SK-N-SH (cell line): Measurements from ENCODE around the gene PARD3B. TPM values are rescaled to one million over a fixed set of nuclear protein-coding genes. Genes with fewer than 3 reads are reported as not detected.
A peak's percentile ranks its signal among the peaks of the same experiment; 100 is the strongest.

Source experiments
- CTCF ChIA-PET: fragments of 300-600, 350-600 bp; formaldehyde crosslinking; extraction: SDS; loops from one replicate; lab custom pipeline; 2021; lab: Yijun Ruan, JAX
- POLR2A ChIA-PET: fragments of 350-600 bp; sonication (Branson Sonifier 250); formaldehyde crosslinking; extraction: SDS; loops from one replicate; lab custom pipeline; 2020; ENCODE audit warnings: antibody characterized with exemption, inconsistent platforms; lab: Yijun Ruan, JAX
- DNase-seq: peaks from one replicate; pipeline ENCODE4 v3.0.0; 2012
- H2AFZ ChIP-seq: fragments of 200-600 bp; sonication (generic); 2 replicates; pipeline ENCODE4 v1.8.1; 2016; ENCODE audit warnings: antibody characterized with exemption, mild to moderate bottlenecking, low read depth
- H3F3A ChIP-seq: fragments of 200-600 bp; sonication (generic); replicated peaks from 2 replicates; pipeline ENCODE3; 2016; ENCODE audit warnings: antibody characterized with exemption, mild to moderate bottlenecking; ENCODE audit not compliant: insufficient read depth
- H3K27ac ChIP-seq, 2 experiments: fragments of 200-500 bp in 1 of 2; fragments of 200-600 bp in 1 of 2; sonication (Bioruptor generic) in 1 of 2; sonication (generic), shearing (Covaris generic) in 1 of 2; 2 replicates each; pipeline versions ENCODE4 v1.5.1 to v1.6.1; 2014 to 2016; ENCODE audit warnings: low read depth in 2 of 2, inconsistent platforms in 1 of 2, low read length in 1 of 2, mild to moderate bottlenecking in 1 of 2, mixed read lengths in 1 of 2
- H3K27me3 ChIP-seq: fragments of 200-600 bp; sonication (generic), shearing (Covaris generic); 2 replicates; pipeline ENCODE4 v1.6.1; 2016; ENCODE audit warnings: mixed run types; ENCODE audit not compliant: insufficient read depth
- H3K36me3 ChIP-seq, 2 experiments: fragments of 200-500 bp in 1 of 2; fragments of 200-600 bp in 1 of 2; sonication (Bioruptor generic) in 1 of 2; sonication (generic) in 1 of 2; replicated peaks in 1 of 2; 2 replicates each; pipeline versions ENCODE3 to v1.5.1; 2014 to 2016; ENCODE audit warnings: low read length in 1 of 2, mild to moderate bottlenecking in 1 of 2; ENCODE audit not compliant: insufficient read depth in 2 of 2, control insufficient read depth in 1 of 2
- H3K4me1 ChIP-seq, 2 experiments: fragments of 200-500 bp in 1 of 2; fragments of 200-600 bp in 1 of 2; sonication (Bioruptor generic) in 1 of 2; sonication (generic), shearing (Covaris generic) in 1 of 2; 2 replicates each; pipeline versions ENCODE4 v1.5.1 to v1.6.1; 2014 to 2016; ENCODE audit warnings: low read depth in 1 of 2, low read length in 1 of 2, mixed run types in 1 of 2; ENCODE audit not compliant: insufficient read depth in 2 of 2, control insufficient read depth in 1 of 2
- H3K4me2 ChIP-seq: fragments of 200-600 bp; sonication (generic), shearing (Covaris generic); 2 replicates; pipeline ENCODE4 v1.6.1; 2017; ENCODE audit warnings: mixed run types
- H3K4me3 ChIP-seq, 2 experiments: fragments of 200-500 bp in 1 of 2; fragments of 200-600 bp in 1 of 2; sonication (Bioruptor generic) in 1 of 2; sonication (generic), shearing (Covaris generic) in 1 of 2; 2 replicates each; pipeline versions ENCODE4 v1.5.1 to v1.8.1; 2014 to 2016; ENCODE audit warnings: low read depth in 2 of 2, inconsistent platforms in 1 of 2, low read length in 1 of 2, mild to moderate bottlenecking in 1 of 2, mixed read lengths in 1 of 2, moderate library complexity in 1 of 2
- H3K79me2 ChIP-seq: fragments of 200-600 bp; sonication (generic); 2 replicates; pipeline ENCODE4 v1.8.1; 2017; ENCODE audit warnings: mild to moderate bottlenecking; ENCODE audit not compliant: insufficient read depth
- H3K9ac ChIP-seq: fragments of 200-600 bp; sonication (generic); 2 replicates; pipeline ENCODE4 v1.6.1; 2017; ENCODE audit warnings: mixed run types
- H3K9me2 ChIP-seq: fragments of 200-600 bp; sonication (generic); 2 replicates; pipeline ENCODE4 v1.6.1; 2017; ENCODE audit warnings: mixed run types
- H3K9me3 ChIP-seq: fragments of 200-600 bp; sonication (generic); 2 replicates; pipeline ENCODE4 v1.6.1; 2017; ENCODE audit warnings: mixed run types, mild to moderate bottlenecking, moderate library complexity
- H4K20me1 ChIP-seq: fragments of 200-600 bp; sonication (generic); 2 replicates; pipeline ENCODE4 v1.6.1; 2017; ENCODE audit warnings: mild to moderate bottlenecking, mixed run types; ENCODE audit not compliant: insufficient read depth
- CHD2 ChIP-seq: fragments of 150-350 bp; IDR thresholded peaks from 2 replicates; pipeline ENCODE4 v1.6.1; 2018; ENCODE audit warnings: low read length; ENCODE audit not compliant: partially characterized antibody
- ELF1 ChIP-seq: IDR thresholded peaks from 2 replicates; pipeline ENCODE4 v1.4.0; 2012
- EP300 ChIP-seq, 2 experiments: IDR thresholded peaks; 2 replicates each; pipeline versions ENCODE4 v1.4.0 to v1.6.1; 2012; ENCODE audit warnings: borderline replicate concordance in 1 of 2, low read depth in 1 of 2, low read length in 1 of 2
- EZH2phosphoT487 ChIP-seq: fragments of 200-600 bp; sonication (generic); IDR thresholded peaks from 2 replicates; pipeline ENCODE4 v1.6.1; 2017; ENCODE audit warnings: low read depth, mixed run types, mild to moderate bottlenecking, antibody characterized with exemption, moderate library complexity, borderline replicate concordance
- FOXJ3 ChIP-seq: sonication (generic); formaldehyde crosslinking; IDR thresholded peaks from 2 replicates; pipeline ENCODE4 v1.5.1; 2020; ENCODE audit warnings: mild to moderate bottlenecking, missing genetic modification reagents
- FOXM1 ChIP-seq: IDR thresholded peaks from 2 replicates; pipeline ENCODE4 v1.4.0; 2012; ENCODE audit warnings: low read depth, mild to moderate bottlenecking
- GABPA ChIP-seq: IDR thresholded peaks from 2 replicates; pipeline ENCODE4 v1.4.0; 2012; ENCODE audit warnings: low read depth, mild to moderate bottlenecking
- GATA2 ChIP-seq: sonication (generic); formaldehyde crosslinking; IDR thresholded peaks from 2 replicates; pipeline ENCODE4 v1.5.0; 2020; ENCODE audit warnings: mild to moderate bottlenecking, missing genetic modification reagents
- JUND ChIP-seq: IDR thresholded peaks from 2 replicates; pipeline ENCODE4 v1.4.0; 2012
- NRF1 ChIP-seq: IDR thresholded peaks from 2 replicates; pipeline ENCODE4 v1.6.1; 2012; ENCODE audit warnings: low read depth, mild to moderate bottlenecking, low read length
- POLR2AphosphoS5 ChIP-seq: IDR thresholded peaks from 2 replicates; pipeline ENCODE4 v1.6.1; 2012; ENCODE audit warnings: low read depth, low read length
- RAD21 ChIP-seq: IDR thresholded peaks from 2 replicates; pipeline ENCODE4 v1.6.1; 2012; ENCODE audit warnings: mild to moderate bottlenecking, low read length
- RCOR1 ChIP-seq: fragments of 150-350 bp; IDR thresholded peaks from 2 replicates; pipeline ENCODE4 v1.6.1; 2017; ENCODE audit warnings: antibody characterized with exemption, low read length
- RXRA ChIP-seq: IDR thresholded peaks from 2 replicates; pipeline ENCODE4 v1.4.0; 2012; ENCODE audit warnings: low read depth, mild to moderate bottlenecking, borderline replicate concordance
- TEAD4 ChIP-seq: IDR thresholded peaks from 2 replicates; pipeline ENCODE4 v1.4.0; 2012; ENCODE audit warnings: mild to moderate bottlenecking, borderline replicate concordance; ENCODE audit not compliant: insufficient read depth
- YY1 ChIP-seq: IDR thresholded peaks from 2 replicates; pipeline ENCODE4 v1.4.0; 2012; ENCODE audit warnings: low read depth, mild to moderate bottlenecking
- WGBS: methylation state at CpG from one replicate; pipeline ENCODE4 v1.1.6; 2017; ENCODE audit warnings: low lambda C conversion rate; 5-methylcytosine and 5-hydroxymethylcytosine counted together
- polyA plus RNA-seq, 3 experiments: library from polyadenylated mRNA; depleted of rRNA; stranded (reverse); fragments of >200 nt; gene quantifications; 2 replicates each; pipeline ENCODE4 v1.2.3, GENCODE V29; 2012
- TF ChIP-seq, protein P1 (sequence below): IDR thresholded peaks from 2 replicates; pipeline ENCODE4 v1.4.0; 2012; ENCODE audit warnings: low read depth, borderline replicate concordance
- TF ChIP-seq, protein P2 (sequence below): fragments of 150-350 bp; IDR thresholded peaks from 2 replicates; pipeline ENCODE4 v1.6.1; 2017; ENCODE audit warnings: antibody characterized with exemption, low read length, low read depth, borderline replicate concordance
- TF ChIP-seq, protein P3 (sequence below): IDR thresholded peaks from 2 replicates; pipeline ENCODE4; 2012
- TF ChIP-seq, protein P4 (sequence below): IDR thresholded peaks from 2 replicates; pipeline ENCODE4 v1.4.0; 2012; ENCODE audit warnings: low read depth, borderline replicate concordance

PARD3B gene
- polyA plus RNA-seq, 1 of the 3 experiments (the other 2 are of a cell fraction): 0.87 TPM

DNA sequence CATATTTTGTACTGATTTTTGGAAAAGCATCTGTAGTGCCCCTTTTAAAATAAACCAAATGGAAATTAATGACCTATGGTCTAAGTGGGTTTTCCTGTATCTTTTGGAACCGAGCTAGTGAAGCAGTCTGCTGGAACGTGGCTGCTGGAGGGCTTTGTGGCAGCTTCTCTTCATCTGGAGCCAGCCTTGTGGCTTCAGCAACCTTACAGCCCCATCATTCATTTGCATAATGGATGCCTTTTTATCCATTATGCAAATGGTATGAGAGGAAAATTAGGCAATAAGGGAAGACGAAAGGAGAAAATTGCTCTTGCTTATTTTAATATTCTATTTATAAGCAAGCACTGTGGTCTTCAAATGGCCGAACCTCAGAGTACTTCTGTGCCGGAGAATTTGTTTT is 421.0 kb downstream of the PARD3B start:
- DNase-seq: no peak
- 88% methylated on average over 5 of the region's 5 CpGs for WGBS
- CTCF ChIA-PET: interaction anchor here (0.6 to 2.1 kb wide), 3 partner anchors 20 to 651 kb away, joined by 3 to 4 read pairs (median 4); no protein-coding TSS in a partner anchor
- H3K4me2 ChIP-seq: no peak overlapping the region
- no peak overlapping the region for H3K4me3 ChIP-seq
- no peak overlapping the region for H2AFZ ChIP-seq
- peak overlapping the region in 1 of 2 experiments; percentile 85; a peak in 2 of 4 replicates for H3K27ac ChIP-seq
- H3K9me2 ChIP-seq: no peaks in the 10 kb centered on the region
- POLR2A ChIA-PET: no interaction called here
- H3F3A ChIP-seq: peaks cover 3% of the 10 kb centered on the region
- no peaks in the 10 kb centered on the region for H3K27me3 ChIP-seq
- peaks cover 0 to 14% of the 10 kb centered on the region in 2 experiments; a peak in 2 of 4 replicates for H3K4me1 ChIP-seq
- H3K9ac ChIP-seq: no peak overlapping the region
- H3K9me3 ChIP-seq: no peaks in the 10 kb centered on the region
- H4K20me1 ChIP-seq: no peaks in the 10 kb centered on the region
- no peaks in the 10 kb centered on the region for H3K36me3 ChIP-seq
- no peaks in the 10 kb centered on the region for H3K79me2 ChIP-seq
- TF ChIP-seq FOXJ3 (CRISPR knock-in tag) (no peak), RCOR1 (no peak), RXRA (no peak), RAD21 (no peak), YY1 (no peak), EZH2phosphoT487 (no peak), TEAD4 (no peak), ELF1 (no peak), GATA2 (CRISPR knock-in tag) (no peak)
- TF ChIP-seq, protein P1, sequence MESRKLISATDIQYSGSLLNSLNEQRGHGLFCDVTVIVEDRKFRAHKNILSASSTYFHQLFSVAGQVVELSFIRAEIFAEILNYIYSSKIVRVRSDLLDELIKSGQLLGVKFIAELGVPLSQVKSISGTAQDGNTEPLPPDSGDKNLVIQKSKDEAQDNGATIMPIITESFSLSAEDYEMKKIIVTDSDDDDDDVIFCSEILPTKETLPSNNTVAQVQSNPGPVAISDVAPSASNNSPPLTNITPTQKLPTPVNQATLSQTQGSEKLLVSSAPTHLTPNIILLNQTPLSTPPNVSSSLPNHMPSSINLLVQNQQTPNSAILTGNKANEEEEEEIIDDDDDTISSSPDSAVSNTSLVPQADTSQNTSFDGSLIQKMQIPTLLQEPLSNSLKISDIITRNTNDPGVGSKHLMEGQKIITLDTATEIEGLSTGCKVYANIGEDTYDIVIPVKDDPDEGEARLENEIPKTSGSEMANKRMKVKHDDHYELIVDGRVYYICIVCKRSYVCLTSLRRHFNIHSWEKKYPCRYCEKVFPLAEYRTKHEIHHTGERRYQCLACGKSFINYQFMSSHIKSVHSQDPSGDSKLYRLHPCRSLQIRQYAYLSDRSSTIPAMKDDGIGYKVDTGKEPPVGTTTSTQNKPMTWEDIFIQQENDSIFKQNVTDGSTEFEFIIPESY: no peak

DNA sequence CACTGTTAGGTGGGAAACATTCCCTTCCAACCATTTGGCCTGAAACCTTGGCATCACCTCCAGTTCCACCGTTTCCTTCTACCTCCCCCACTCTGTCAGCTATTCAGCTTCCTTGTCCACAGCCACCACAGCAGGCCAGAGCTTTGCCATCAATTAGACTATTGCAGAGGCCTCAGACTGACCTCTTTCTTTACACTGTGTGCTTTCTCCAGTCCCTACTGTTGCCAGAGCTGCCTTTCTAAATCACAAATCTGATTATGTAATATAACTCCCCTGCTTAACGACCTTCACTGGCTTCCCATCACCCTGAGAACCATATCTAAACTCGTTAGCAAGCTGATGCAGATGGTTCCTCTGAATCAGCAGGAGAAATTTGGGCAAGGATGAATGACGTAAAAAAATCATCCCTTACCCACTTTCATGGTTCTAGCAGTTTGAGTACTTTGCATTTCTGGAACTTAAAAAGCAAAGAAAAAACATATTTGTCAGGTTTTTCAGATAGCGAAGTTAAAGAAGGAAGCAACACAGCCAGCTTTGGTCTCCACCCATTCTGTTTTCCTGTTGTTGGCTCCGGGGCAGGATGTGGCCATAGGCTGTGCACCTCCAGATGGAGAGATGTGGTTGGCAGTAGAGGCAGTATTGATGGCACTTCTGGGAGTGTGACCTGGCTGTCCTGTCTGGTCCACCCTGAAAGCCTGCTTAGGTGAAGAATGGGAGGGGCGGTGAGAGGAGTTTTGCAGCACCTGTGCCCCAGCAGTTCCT is 422.1 kb downstream of the PARD3B start:
- peaks cover 3% of the 10 kb centered on the region for H3F3A ChIP-seq
- H3K9me3 ChIP-seq: no peaks in the 10 kb centered on the region
- H3K27ac ChIP-seq: peak overlapping the region in 1 of 2 experiments; percentile 85; a peak in 2 of 4 replicates
- DNase-seq: peak; percentile 23
- no peak overlapping the region for H2AFZ ChIP-seq
- no peak overlapping the region for H3K9ac ChIP-seq
- no peaks in the 10 kb centered on the region for H3K9me2 ChIP-seq
- no peaks in the 10 kb centered on the region for H3K79me2 ChIP-seq
- no peak overlapping the region for H3K4me3 ChIP-seq
- H4K20me1 ChIP-seq: no peaks in the 10 kb centered on the region
- peaks cover 0 to 14% of the 10 kb centered on the region in 2 experiments; a peak in 2 of 4 replicates for H3K4me1 ChIP-seq
- H3K36me3 ChIP-seq: no peaks in the 10 kb centered on the region
- H3K4me2 ChIP-seq: no peak overlapping the region
- ChIA-PET CTCF (interaction anchor here (1.0 to 2.1 kb wide), 2 partner anchors 18 to 96 kb away, joined by 3 to 4 read pairs; no protein-coding TSS in a partner anchor), POLR2A (interaction anchor here (0.6 kb wide), 2 partner anchors 84 to 1351 kb away, joined by 3 read pairs; no protein-coding TSS in a partner anchor)
- WGBS: 69% methylated on average over 7 of the region's 7 CpGs
- no peaks in the 10 kb centered on the region for H3K27me3 ChIP-seq
- TF ChIP-seq POLR2AphosphoS5 (no peak), EZH2phosphoT487 (no peak), JUND (no peak), CHD2 (no peak), RCOR1 (peak; percentile 23; the same call in 1 of the 2 replicates), RXRA (no peak), GABPA (no peak), EP300 (IDR thresholded peaks at IDR 0.05; ENCODE audit: borderline replicate concordance in 1 of 2, low read depth in 1 of 2, low read length in 1 of 2) (peak in 1 of 2 experiments; percentile 57; a peak in 1 of 4 replicates), FOXM1 (no peak), NRF1 (no peak)
- TF ChIP-seq, protein P2, sequence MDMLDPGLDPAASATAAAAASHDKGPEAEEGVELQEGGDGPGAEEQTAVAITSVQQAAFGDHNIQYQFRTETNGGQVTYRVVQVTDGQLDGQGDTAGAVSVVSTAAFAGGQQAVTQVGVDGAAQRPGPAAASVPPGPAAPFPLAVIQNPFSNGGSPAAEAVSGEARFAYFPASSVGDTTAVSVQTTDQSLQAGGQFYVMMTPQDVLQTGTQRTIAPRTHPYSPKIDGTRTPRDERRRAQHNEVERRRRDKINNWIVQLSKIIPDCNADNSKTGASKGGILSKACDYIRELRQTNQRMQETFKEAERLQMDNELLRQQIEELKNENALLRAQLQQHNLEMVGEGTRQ: no peak
- TF ChIP-seq, protein P3, sequence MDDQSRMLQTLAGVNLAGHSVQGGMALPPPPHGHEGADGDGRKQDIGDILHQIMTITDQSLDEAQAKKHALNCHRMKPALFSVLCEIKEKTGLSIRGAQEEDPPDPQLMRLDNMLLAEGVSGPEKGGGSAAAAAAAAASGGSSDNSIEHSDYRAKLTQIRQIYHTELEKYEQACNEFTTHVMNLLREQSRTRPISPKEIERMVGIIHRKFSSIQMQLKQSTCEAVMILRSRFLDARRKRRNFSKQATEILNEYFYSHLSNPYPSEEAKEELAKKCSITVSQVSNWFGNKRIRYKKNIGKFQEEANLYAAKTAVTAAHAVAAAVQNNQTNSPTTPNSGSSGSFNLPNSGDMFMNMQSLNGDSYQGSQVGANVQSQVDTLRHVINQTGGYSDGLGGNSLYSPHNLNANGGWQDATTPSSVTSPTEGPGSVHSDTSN: no peak
- TF ChIP-seq, protein P4, sequence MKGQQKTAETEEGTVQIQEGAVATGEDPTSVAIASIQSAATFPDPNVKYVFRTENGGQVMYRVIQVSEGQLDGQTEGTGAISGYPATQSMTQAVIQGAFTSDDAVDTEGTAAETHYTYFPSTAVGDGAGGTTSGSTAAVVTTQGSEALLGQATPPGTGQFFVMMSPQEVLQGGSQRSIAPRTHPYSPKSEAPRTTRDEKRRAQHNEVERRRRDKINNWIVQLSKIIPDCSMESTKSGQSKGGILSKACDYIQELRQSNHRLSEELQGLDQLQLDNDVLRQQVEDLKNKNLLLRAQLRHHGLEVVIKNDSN: no peak
